GM12873 (cell line): ENCODE results near the gene EPHA6.

Experiments
- TF ChIP-seq, protein P1 (sequence below): IDR thresholded peaks from 2 replicates; pipeline ENCODE4 v1.5.1; 2012; ENCODE audit warnings: low read depth, mild to moderate bottlenecking, moderate library complexity, low read length, control low read depth; ENCODE audit not compliant: insufficient read depth; ENCODE audit errors: missing control alignments

The EPHA6 gene

GRCh38 chr3:97232393-97233034 is 418.1 kb downstream of the EPHA6 start:
- TF ChIP-seq, protein P1, sequence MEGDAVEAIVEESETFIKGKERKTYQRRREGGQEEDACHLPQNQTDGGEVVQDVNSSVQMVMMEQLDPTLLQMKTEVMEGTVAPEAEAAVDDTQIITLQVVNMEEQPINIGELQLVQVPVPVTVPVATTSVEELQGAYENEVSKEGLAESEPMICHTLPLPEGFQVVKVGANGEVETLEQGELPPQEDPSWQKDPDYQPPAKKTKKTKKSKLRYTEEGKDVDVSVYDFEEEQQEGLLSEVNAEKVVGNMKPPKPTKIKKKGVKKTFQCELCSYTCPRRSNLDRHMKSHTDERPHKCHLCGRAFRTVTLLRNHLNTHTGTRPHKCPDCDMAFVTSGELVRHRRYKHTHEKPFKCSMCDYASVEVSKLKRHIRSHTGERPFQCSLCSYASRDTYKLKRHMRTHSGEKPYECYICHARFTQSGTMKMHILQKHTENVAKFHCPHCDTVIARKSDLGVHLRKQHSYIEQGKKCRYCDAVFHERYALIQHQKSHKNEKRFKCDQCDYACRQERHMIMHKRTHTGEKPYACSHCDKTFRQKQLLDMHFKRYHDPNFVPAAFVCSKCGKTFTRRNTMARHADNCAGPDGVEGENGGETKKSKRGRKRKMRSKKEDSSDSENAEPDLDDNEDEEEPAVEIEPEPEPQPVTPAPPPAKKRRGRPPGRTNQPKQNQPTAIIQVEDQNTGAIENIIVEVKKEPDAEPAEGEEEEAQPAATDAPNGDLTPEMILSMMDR, result no peak

DNA sequence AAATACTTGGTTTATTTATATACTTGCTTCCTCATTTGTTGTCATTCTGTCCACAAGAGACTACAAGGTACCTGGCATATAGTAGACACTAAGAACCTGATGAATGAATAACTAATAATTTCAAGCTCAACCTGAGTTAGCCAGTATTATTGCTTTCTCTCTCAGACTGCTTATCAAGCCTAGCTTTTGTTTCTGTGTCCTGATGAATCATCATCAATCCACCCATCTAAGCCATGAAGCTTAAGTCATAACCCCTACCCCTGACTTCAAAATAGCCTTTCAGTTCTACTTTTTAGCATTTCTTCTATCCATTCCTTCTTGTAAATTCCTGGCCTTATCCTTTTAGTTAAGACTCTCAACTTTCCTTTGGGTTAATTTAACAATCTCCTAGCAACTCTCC is 420.8 kb downstream of the EPHA6 start:
- TF ChIP-seq, protein P1, result no peak

- TF ChIP-seq, protein P1, result no peak
Measured at GRCh38 chr3:97235611-97236315, 421.4 kb downstream of the EPHA6 start.

GRCh38 chr3:97241417-97241816 is 427.0 kb downstream of the EPHA6 start:
- TF ChIP-seq, protein P1, result no peak

DNA sequence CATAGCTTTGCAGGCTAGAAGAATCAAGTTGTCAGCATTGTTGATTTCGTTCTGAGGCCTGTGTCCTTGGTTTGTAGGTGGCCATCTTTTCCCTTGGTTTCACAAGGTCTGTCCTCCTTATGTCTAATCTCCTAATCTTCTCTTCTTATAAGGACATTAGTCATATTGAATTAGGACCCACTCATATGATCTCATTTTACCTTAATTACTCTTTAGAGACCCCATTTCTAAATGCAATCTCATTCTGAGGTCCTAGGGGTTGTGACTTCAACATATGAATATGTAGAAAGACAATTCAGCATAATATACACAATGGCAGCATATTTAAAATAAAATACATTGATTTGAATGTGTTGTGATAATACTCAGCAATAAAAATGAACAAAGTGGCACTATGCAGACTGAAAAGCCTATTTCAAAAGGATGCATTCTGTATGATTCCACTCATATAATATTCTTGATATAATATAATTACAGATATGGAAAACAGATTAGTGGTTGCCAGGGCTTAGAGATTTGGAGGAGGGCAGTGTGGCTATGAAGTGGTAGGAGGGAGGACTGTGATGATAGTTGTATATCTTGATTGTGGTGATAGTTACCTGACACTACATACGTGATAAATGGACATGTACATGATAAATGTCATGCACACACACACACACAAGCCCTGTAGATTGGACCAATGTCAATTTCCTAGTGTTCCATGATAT is 431.0 kb downstream of the EPHA6 start:
- TF ChIP-seq, protein P1, result no peak

- TF ChIP-seq, protein P1, result no peak
Measured at GRCh38 chr3:97256060-97256459, 441.7 kb downstream of the EPHA6 start.

GRCh38 chr3:97257942-97258697 is 443.7 kb downstream of the EPHA6 start:
- TF ChIP-seq, protein P1, result no peak
